ENCODE data around the gene NCR3LG1. TPM values are rescaled to one million over a fixed set of nuclear protein-coding genes. Genes with fewer than 3 reads are reported as not detected.

NCR3LG1 gene
- total RNA-seq, 4 donors from 2014 or later = 5.2 to 11.7 (median 9.4) TPM

- H3K36me3 ChIP-seq = peaks cover 0 to 64% (median 26%) of the 10 kb centered on the region in 4 donors
- in situ Hi-C loops (cut with MboI; ENCODE audit: low pct_ligation_motif_present in 1 of 4, low pct_unique_long_range_greater_than_20kb in 1 of 4, low sequenced_read_pairs in 3 of 4) = no loop called here
- DNase-seq = no peak
Measured at GRCh38 chr11:17368551-17368950, 17.0 kb downstream of the NCR3LG1 start.

DNA sequence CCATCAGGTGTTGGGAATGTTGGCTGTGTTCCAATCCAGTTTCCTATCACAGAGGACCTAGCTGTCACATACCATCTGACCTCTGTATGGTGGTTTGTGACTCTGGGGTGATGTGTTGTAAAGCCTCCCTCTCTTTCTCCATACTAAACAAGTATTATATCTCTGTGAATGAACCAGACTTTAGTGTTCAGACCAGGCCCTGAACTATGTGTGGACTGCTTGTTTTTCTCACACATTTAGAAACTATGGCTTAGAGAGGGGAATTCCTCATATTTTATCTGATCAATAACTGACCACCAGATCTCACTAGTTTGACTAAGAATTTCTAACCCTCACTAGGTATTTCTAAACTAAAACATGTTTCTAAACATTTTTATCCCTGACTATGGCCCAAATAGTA is 17.5 kb downstream of the NCR3LG1 start:
- in situ Hi-C loops (cut with MboI; ENCODE audit: low pct_ligation_motif_present in 1 of 4, low pct_unique_long_range_greater_than_20kb in 1 of 4, low sequenced_read_pairs in 3 of 4) = no loop called here

More at GRCh38 chr11:17368551-17368950, 17.0 kb downstream of the NCR3LG1 start:
- no peaks in the 10 kb centered on the region for H3K4me1 ChIP-seq
- no peak overlapping the region for H3K4me3 ChIP-seq
- H3K9me3 ChIP-seq = peaks cover 39 to 48% of the 10 kb centered on the region in 2 donors
- H3K27ac ChIP-seq = no peak overlapping the region
- TF ChIP-seq EP300 (IDR thresholded peaks at IDR 0.05; ENCODE audit: low read depth) (no peak), CTCF (IDR thresholded peaks at IDR 0.05) (no peak), POLR2AphosphoS5 (IDR thresholded peaks at IDR 0.05) (no peak), POLR2A (IDR thresholded peaks at IDR 0.05) (no peak)
- intact Hi-C loops (cut with DNase I; ENCODE audit: low total_unique reads) = no loop called here
- 70 to 91% methylated on average over 2 to 3 of the region's 3 CpGs for WGBS, 2 donors (ENCODE audit: low coverage in 1 of 2)
- no peaks in the 10 kb centered on the region for H3K27me3 ChIP-seq

GRCh38 chr11:17369684-17370243 is 18.2 kb downstream of the NCR3LG1 start:
- DNase-seq = no peak
- in situ Hi-C loops (cut with MboI; ENCODE audit: low pct_ligation_motif_present in 1 of 4, low pct_unique_long_range_greater_than_20kb in 1 of 4, low sequenced_read_pairs in 3 of 4) = no loop called here
- no peaks in the 10 kb centered on the region for H3K27me3 ChIP-seq
- TF ChIP-seq CTCF (IDR thresholded peaks at IDR 0.05) (no peak), EP300 (IDR thresholded peaks at IDR 0.05; ENCODE audit: low read depth) (no peak)
- H3K27ac ChIP-seq = no peak overlapping the region
- H3K4me1 ChIP-seq = no peaks in the 10 kb centered on the region
- no peak overlapping the region for H3K4me3 ChIP-seq
- 90 to 100% methylated on average over 1 to 2 of the region's 2 CpGs for WGBS, 2 donors (ENCODE audit: low coverage in 1 of 2)
- H3K9me3 ChIP-seq = peaks cover 39 to 48% of the 10 kb centered on the region in 2 donors
- intact Hi-C loops (cut with DNase I; ENCODE audit: low total_unique reads) = no loop called here
- peaks cover 0 to 67% (median 26%) of the 10 kb centered on the region in 4 donors for H3K36me3 ChIP-seq

More for the DNA sequence above, 17.5 kb downstream of the NCR3LG1 start:
- Histone ChIP-seq H3K4me3 (no peak overlapping the region), H3K36me3 (peaks cover 0 to 67% (median 26%) of the 10 kb centered on the region in 4 donors), H3K27ac (no peak overlapping the region), H3K4me1 (no peaks in the 10 kb centered on the region), H3K27me3 (no peaks in the 10 kb centered on the region), H3K9me3 (peaks cover 39 to 48% of the 10 kb centered on the region in 2 donors)
- TF ChIP-seq POLR2AphosphoS5 (IDR thresholded peaks at IDR 0.05) (no peak), POLR2A (IDR thresholded peaks at IDR 0.05) (no peak), EP300 (IDR thresholded peaks at IDR 0.05; ENCODE audit: low read depth) (no peak), CTCF (IDR thresholded peaks at IDR 0.05) (no peak)
- intact Hi-C loops (cut with DNase I; ENCODE audit: low total_unique reads) = no loop called here
- no peak for DNase-seq

DNA sequence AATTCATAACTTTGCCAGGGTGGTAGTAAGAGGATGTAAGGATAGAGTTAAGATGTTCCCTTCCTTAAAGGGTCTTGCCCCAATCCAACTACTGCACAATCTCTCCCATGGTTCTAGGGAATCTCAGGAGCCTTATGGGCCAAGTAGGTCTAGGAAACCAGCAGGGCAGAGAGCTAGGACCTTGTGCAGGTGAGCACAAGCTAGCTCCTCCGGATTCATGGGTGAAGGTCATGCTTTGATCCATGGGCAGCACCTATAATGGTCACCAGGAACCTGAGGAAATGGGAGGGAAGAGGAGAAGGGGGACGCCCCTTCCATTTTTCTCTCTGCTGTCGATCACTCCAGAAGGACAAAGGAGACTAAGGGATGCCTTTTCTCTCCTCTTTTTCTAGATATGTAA is 20.0 kb downstream of the NCR3LG1 start:
- in situ Hi-C loops (cut with MboI; ENCODE audit: low pct_ligation_motif_present in 1 of 4, low pct_unique_long_range_greater_than_20kb in 1 of 4, low sequenced_read_pairs in 3 of 4) (no loop called here), intact Hi-C loops (cut with DNase I; ENCODE audit: low total_unique reads) (no loop called here)
- no peak for DNase-seq
- Histone ChIP-seq H3K27me3 (no peaks in the 10 kb centered on the region), H3K36me3 (peaks cover 0 to 67% (median 26%) of the 10 kb centered on the region in 4 donors), H3K4me3 (no peak overlapping the region), H3K27ac (no peak overlapping the region), H3K9me3 (peaks cover 39 to 48% of the 10 kb centered on the region in 2 donors), H3K4me1 (no peaks in the 10 kb centered on the region)
- TF ChIP-seq EP300 (IDR thresholded peaks at IDR 0.05; ENCODE audit: low read depth) = no peak
- TF ChIP-seq CTCF (IDR thresholded peaks at IDR 0.05) = no peak
- TF ChIP-seq POLR2A (IDR thresholded peaks at IDR 0.05) = no peak
- TF ChIP-seq POLR2AphosphoS5 (IDR thresholded peaks at IDR 0.05) = no peak
- WGBS, 2 donors (ENCODE audit: low coverage in 1 of 2) = 66% methylated on average over 3 of the region's 3 CpGs; no CpG with 5 or more reads in 1 of the 2 donors
